ENCODE results near the gene FMN2. TPM values are rescaled to one million over a fixed set of nuclear protein-coding genes. Genes with fewer than 3 reads are reported as not detected.
"Not testable (repeated sequence)": the region's sequence is repeated elsewhere in the genome, so short reads cannot be mapped to it uniquely, and the experiment has no call there.

The FMN2 gene
- total RNA-seq, 3 donors from 2014 or later, result 0.80 to 4.2 (median 3.3) TPM

GRCh38 chr1:240319998-240320397 is 228.3 kb downstream of the FMN2 start:
- DNase-seq (ENCODE audit: low spot score in 2 of 2), result no peak
- Histone ChIP-seq H3K9me3 (no peaks in the 10 kb centered on the region), H3K4me3 (no peak overlapping the region), H3K27me3 (no peaks in the 10 kb centered on the region), H3K27ac (no peak overlapping the region), H3K4me1 (no peaks in the 10 kb centered on the region), H3K36me3 (no peaks in the 10 kb centered on the region)
- intact Hi-C loops (cut with DNase I; ENCODE audit: low total_unique reads), result no loop called here
- no peak for TF ChIP-seq POLR2AphosphoS5 (IDR thresholded peaks at IDR 0.05)
- no peak for TF ChIP-seq POLR2A (IDR thresholded peaks at IDR 0.05)
- no peak for TF ChIP-seq CTCF (IDR thresholded peaks at IDR 0.05)

GRCh38 chr1:240320659-240321058 is 229.0 kb downstream of the FMN2 start:
- Histone ChIP-seq H3K4me3 (no peak overlapping the region), H3K36me3 (no peaks in the 10 kb centered on the region), H3K4me1 (no peaks in the 10 kb centered on the region), H3K27ac (no peak overlapping the region), H3K27me3 (no peaks in the 10 kb centered on the region), H3K9me3 (no peaks in the 10 kb centered on the region)
- DNase-seq (ENCODE audit: low spot score in 2 of 2), result no peak
- TF ChIP-seq POLR2A (IDR thresholded peaks at IDR 0.05) (no peak), POLR2AphosphoS5 (IDR thresholded peaks at IDR 0.05) (no peak), CTCF (IDR thresholded peaks at IDR 0.05) (no peak)
- intact Hi-C loops (cut with DNase I; ENCODE audit: low total_unique reads), result no loop called here

GRCh38 chr1:240322943-240323342 is 231.3 kb downstream of the FMN2 start:
- Histone ChIP-seq H3K27me3 (no peaks in the 10 kb centered on the region), H3K4me3 (no peak overlapping the region), H3K36me3 (no peaks in the 10 kb centered on the region), H3K9me3 (no peaks in the 10 kb centered on the region), H3K4me1 (no peaks in the 10 kb centered on the region), H3K27ac (no peak overlapping the region)
- no peak for DNase-seq (ENCODE audit: low spot score in 2 of 2)
- intact Hi-C loops (cut with DNase I; ENCODE audit: low total_unique reads), result no loop called here
- TF ChIP-seq POLR2A (IDR thresholded peaks at IDR 0.05), result no peak

GRCh38 chr1:240328382-240328781 is 236.7 kb downstream of the FMN2 start:
- H3K36me3 ChIP-seq; H3K27ac ChIP-seq; H3K4me1 ChIP-seq; DNase-seq (ENCODE audit: low spot score in 2 of 2); intact Hi-C loops (cut with DNase I; ENCODE audit: low total_unique reads); H3K27me3 ChIP-seq; H3K4me3 ChIP-seq; H3K9me3 ChIP-seq: not testable (repeated sequence)

- no peaks in the 10 kb centered on the region for H3K27me3 ChIP-seq
- no peak overlapping the region for H3K27ac ChIP-seq
- H3K4me3 ChIP-seq, result no peak overlapping the region
- no peak for DNase-seq (ENCODE audit: low spot score in 2 of 2)
- no peaks in the 10 kb centered on the region for H3K36me3 ChIP-seq
- no peaks in the 10 kb centered on the region for H3K9me3 ChIP-seq
- intact Hi-C loops (cut with DNase I; ENCODE audit: low total_unique reads), result no loop called here
- no peak for TF ChIP-seq CTCF (IDR thresholded peaks at IDR 0.05)
- TF ChIP-seq POLR2A (IDR thresholded peaks at IDR 0.05), result no peak
- no peak for TF ChIP-seq POLR2AphosphoS5 (IDR thresholded peaks at IDR 0.05)
- no peaks in the 10 kb centered on the region for H3K4me1 ChIP-seq
Measured at GRCh38 chr1:240329443-240329842, 237.8 kb downstream of the FMN2 start.

GRCh38 chr1:240332672-240333071 is 241.0 kb downstream of the FMN2 start:
- TF ChIP-seq CTCF (IDR thresholded peaks at IDR 0.05) (no peak), POLR2A (IDR thresholded peaks at IDR 0.05) (no peak), POLR2AphosphoS5 (IDR thresholded peaks at IDR 0.05) (no peak)
- no peak for DNase-seq (ENCODE audit: low spot score in 2 of 2)
- Histone ChIP-seq H3K36me3 (no peaks in the 10 kb centered on the region), H3K27me3 (no peaks in the 10 kb centered on the region), H3K27ac (no peak overlapping the region), H3K9me3 (no peaks in the 10 kb centered on the region), H3K4me3 (no peak overlapping the region), H3K4me1 (no peaks in the 10 kb centered on the region)
- intact Hi-C loops (cut with DNase I; ENCODE audit: low total_unique reads), result no loop called here
